ENCODE data around the gene GATA6. TPM values are rescaled to one million over a fixed set of nuclear protein-coding genes. Genes with fewer than 3 reads are reported as not detected.

GATA6 gene
- total RNA-seq, 1 donor from 2014 or later: 22.1 TPM

GRCh38 chr18:22238036-22238435 lies 68.6 kb downstream of the GATA6 start:
- TF ChIP-seq, protein P1, sequence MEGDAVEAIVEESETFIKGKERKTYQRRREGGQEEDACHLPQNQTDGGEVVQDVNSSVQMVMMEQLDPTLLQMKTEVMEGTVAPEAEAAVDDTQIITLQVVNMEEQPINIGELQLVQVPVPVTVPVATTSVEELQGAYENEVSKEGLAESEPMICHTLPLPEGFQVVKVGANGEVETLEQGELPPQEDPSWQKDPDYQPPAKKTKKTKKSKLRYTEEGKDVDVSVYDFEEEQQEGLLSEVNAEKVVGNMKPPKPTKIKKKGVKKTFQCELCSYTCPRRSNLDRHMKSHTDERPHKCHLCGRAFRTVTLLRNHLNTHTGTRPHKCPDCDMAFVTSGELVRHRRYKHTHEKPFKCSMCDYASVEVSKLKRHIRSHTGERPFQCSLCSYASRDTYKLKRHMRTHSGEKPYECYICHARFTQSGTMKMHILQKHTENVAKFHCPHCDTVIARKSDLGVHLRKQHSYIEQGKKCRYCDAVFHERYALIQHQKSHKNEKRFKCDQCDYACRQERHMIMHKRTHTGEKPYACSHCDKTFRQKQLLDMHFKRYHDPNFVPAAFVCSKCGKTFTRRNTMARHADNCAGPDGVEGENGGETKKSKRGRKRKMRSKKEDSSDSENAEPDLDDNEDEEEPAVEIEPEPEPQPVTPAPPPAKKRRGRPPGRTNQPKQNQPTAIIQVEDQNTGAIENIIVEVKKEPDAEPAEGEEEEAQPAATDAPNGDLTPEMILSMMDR (IDR thresholded peaks at IDR 0.05): no peak
- Histone ChIP-seq H3K4me3 (no peak overlapping the region), H3K4me1 (no peaks in the 10 kb centered on the region), H3K27me3 (ENCODE audit: low read depth) (no peaks in the 10 kb centered on the region), H3K9me3 (no peaks in the 10 kb centered on the region), H3K36me3 (no peaks in the 10 kb centered on the region), H3K27ac (no peak overlapping the region)
- ATAC-seq (peak in 1 of 2 donors; percentile 35), DNase-seq (no peak)
- intact Hi-C loops (cut with DNase I): no loop called here

GRCh38 chr18:22238681-22239080 lies 69.3 kb downstream of the GATA6 start:
- intact Hi-C loops (cut with DNase I): no loop called here
- DNase-seq (no peak), ATAC-seq (no peak)
- Histone ChIP-seq H3K9me3 (no peaks in the 10 kb centered on the region), H3K4me3 (no peak overlapping the region), H3K27me3 (ENCODE audit: low read depth) (no peaks in the 10 kb centered on the region), H3K36me3 (no peaks in the 10 kb centered on the region), H3K27ac (no peak overlapping the region), H3K4me1 (no peaks in the 10 kb centered on the region)
- TF ChIP-seq, protein P1 (IDR thresholded peaks at IDR 0.05): no peak

DNA sequence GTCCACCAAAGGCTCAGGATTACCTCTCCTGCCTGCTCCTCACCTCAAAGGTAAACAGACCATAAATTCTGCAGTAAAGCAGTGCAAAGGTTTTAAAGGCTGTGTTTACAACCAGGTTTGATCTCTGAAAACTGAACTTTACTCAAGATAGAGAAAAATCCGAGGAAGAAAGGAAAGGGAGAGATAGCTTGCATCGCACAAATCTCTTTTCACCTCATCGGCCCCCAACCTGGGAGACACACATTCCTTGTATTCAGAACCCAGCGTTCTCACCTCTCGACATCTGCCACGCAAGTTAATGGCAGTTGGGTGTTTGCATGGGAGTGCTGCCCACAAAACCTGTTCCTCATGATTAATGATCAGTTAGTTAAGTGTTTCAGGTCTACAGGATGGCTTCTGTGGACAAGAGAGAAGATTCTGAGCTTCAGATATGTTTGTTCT lies 72.6 kb downstream of the GATA6 start:
- H3K27ac ChIP-seq: no peak overlapping the region
- H3K9me3 ChIP-seq: no peaks in the 10 kb centered on the region
- DNase-seq: no peak
- no peaks in the 10 kb centered on the region for H3K36me3 ChIP-seq
- no peaks in the 10 kb centered on the region for H3K27me3 ChIP-seq (ENCODE audit: low read depth)
- intact Hi-C loops (cut with DNase I): no loop called here
- H3K4me1 ChIP-seq: no peaks in the 10 kb centered on the region
- TF ChIP-seq, protein P1 (IDR thresholded peaks at IDR 0.05): no peak
- H3K4me3 ChIP-seq: no peak overlapping the region
- ATAC-seq: no peak

GRCh38 chr18:22243513-22243912 lies 74.1 kb downstream of the GATA6 start:
- no peak overlapping the region for H3K27ac ChIP-seq
- ATAC-seq (no peak), DNase-seq (no peak)
- no peaks in the 10 kb centered on the region for H3K36me3 ChIP-seq
- H3K27me3 ChIP-seq (ENCODE audit: low read depth): no peaks in the 10 kb centered on the region
- intact Hi-C loops (cut with DNase I): no loop called here
- no peaks in the 10 kb centered on the region for H3K4me1 ChIP-seq
- TF ChIP-seq, protein P1 (IDR thresholded peaks at IDR 0.05): no peak
- no peaks in the 10 kb centered on the region for H3K9me3 ChIP-seq
- H3K4me3 ChIP-seq: no peak overlapping the region

- Histone ChIP-seq H3K4me1 (peaks cover 13% of the 10 kb centered on the region), H3K36me3 (no peaks in the 10 kb centered on the region), H3K27ac (no peak overlapping the region), H3K27me3 (ENCODE audit: low read depth) (no peaks in the 10 kb centered on the region), H3K9me3 (no peaks in the 10 kb centered on the region), H3K4me3 (no peak overlapping the region)
- intact Hi-C loops (cut with DNase I): no loop called here
- TF ChIP-seq, protein P1 (IDR thresholded peaks at IDR 0.05): no peak
- ATAC-seq: no peak
- no peak for DNase-seq
Observed at GRCh38 chr18:22250026-22250425, 80.6 kb downstream of the GATA6 start.

GRCh38 chr18:22250591-22250996 lies 81.2 kb downstream of the GATA6 start:
- H3K4me1 ChIP-seq: peaks cover 15% of the 10 kb centered on the region
- intact Hi-C loops (cut with DNase I): no loop called here
- no peak overlapping the region for H3K4me3 ChIP-seq
- H3K36me3 ChIP-seq: no peaks in the 10 kb centered on the region
- DNase-seq: no peak
- H3K27ac ChIP-seq: no peak overlapping the region
- TF ChIP-seq, protein P1 (IDR thresholded peaks at IDR 0.05): no peak
- H3K27me3 ChIP-seq (ENCODE audit: low read depth): no peaks in the 10 kb centered on the region
- peak in 1 of 2 donors; percentile 7 for ATAC-seq
- H3K9me3 ChIP-seq: no peaks in the 10 kb centered on the region

All from lower lobe of right lung (tissue), 2 donors.